Body of pancreas (tissue), 4 donors: ENCODE data around the gene GRHL1. TPM values are rescaled to one million over a fixed set of nuclear protein-coding genes. Genes with fewer than 3 reads are reported as not detected.

Experiments used
- ATAC-seq: fragments of 150-250 bp; one replicate; pipeline ENCODE4 v1.9.1; 2016
- DNase-seq, 4 donors: peaks; one replicate each; pipeline ENCODE4 v3.0.0-alpha.2; 2019
- H3K27ac ChIP-seq, 4 donors: fragments of 200-600 bp; sonication (generic); 1 replicate in 3 of 4; 2 replicates in 1 of 4; pipeline versions ENCODE4 v1.5.1 to v1.6.1; 2016 to 2019; ENCODE audit warnings: mild to moderate bottlenecking in 1 of 4, mixed read lengths in 1 of 4, moderate library complexity in 1 of 4
- H3K27me3 ChIP-seq, 2 donors: fragments of 200-600 bp; sonication (generic); one replicate each; pipeline ENCODE4 v1.6.0; 2016; ENCODE audit warnings: mild to moderate bottlenecking in 1 of 2
- H3K36me3 ChIP-seq, 2 donors: fragments of 200-600 bp; sonication (generic); replicated peaks in 1 of 2; 2 replicates each; pipeline ENCODE4 v1.5.1; 2016; ENCODE audit warnings: low read depth in 2 of 2; ENCODE audit not compliant: insufficient read depth in 1 of 2
- H3K4me1 ChIP-seq: fragments of 200-600 bp; sonication (generic); one replicate; pipeline ENCODE4 v1.6.0; 2016
- H3K4me3 ChIP-seq, 2 donors: fragments of 200-600 bp; sonication (generic); 1 replicate in 1 of 2; 2 replicates in 1 of 2; pipeline ENCODE4 v1.5.1; 2016 to 2019
- H3K9me3 ChIP-seq, 3 donors: fragments of 200-600 bp; sonication (generic); 1 replicate in 2 of 3; 2 replicates in 1 of 3; pipeline ENCODE4 v1.5.1; 2016
- POLR2A ChIP-seq, 3 donors: fragments of 450-650 bp; IDR thresholded peaks; one replicate each; pipeline ENCODE4 v1.6.1; 2016; ENCODE audit warnings: antibody characterized with exemption in 3 of 3, mild to moderate bottlenecking in 2 of 3
- WGBS, 2 donors: methylation state at CpG; one replicate each; pipeline ENCODE4 v1.1.5; 2017; 5-methylcytosine and 5-hydroxymethylcytosine counted together
- intact Hi-C: fragments of 100-400 bp; cut with DNase I; formaldehyde crosslinking; loops from one replicate; pipeline ENCODE4 v1.15.1; 2023
- total RNA-seq, 2 donors: library from RNA; depleted of rRNA; stranded (reverse); fragments of >200 nt; gene quantifications; one replicate each; pipeline ENCODE4 v1.1.0, GENCODE V29; 2016
- TF ChIP-seq, protein P1 (sequence below), 7 experiments: fragments of 450-650 bp in 4 of 7; fragments of 200-600 bp in 3 of 7; sonication (generic) in 3 of 7; IDR thresholded peaks; one replicate each; pipeline ENCODE4 v1.5.1; 2016 to 2019; ENCODE audit warnings: antibody characterized with exemption in 7 of 7

Gene GRHL1, protein sequence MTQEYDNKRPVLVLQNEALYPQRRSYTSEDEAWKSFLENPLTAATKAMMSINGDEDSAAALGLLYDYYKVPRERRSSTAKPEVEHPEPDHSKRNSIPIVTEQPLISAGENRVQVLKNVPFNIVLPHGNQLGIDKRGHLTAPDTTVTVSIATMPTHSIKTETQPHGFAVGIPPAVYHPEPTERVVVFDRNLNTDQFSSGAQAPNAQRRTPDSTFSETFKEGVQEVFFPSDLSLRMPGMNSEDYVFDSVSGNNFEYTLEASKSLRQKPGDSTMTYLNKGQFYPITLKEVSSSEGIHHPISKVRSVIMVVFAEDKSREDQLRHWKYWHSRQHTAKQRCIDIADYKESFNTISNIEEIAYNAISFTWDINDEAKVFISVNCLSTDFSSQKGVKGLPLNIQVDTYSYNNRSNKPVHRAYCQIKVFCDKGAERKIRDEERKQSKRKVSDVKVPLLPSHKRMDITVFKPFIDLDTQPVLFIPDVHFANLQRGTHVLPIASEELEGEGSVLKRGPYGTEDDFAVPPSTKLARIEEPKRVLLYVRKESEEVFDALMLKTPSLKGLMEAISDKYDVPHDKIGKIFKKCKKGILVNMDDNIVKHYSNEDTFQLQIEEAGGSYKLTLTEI
- total RNA-seq: 1 to 10 TPM; 2.0 to 4.2 TPM

DNA sequence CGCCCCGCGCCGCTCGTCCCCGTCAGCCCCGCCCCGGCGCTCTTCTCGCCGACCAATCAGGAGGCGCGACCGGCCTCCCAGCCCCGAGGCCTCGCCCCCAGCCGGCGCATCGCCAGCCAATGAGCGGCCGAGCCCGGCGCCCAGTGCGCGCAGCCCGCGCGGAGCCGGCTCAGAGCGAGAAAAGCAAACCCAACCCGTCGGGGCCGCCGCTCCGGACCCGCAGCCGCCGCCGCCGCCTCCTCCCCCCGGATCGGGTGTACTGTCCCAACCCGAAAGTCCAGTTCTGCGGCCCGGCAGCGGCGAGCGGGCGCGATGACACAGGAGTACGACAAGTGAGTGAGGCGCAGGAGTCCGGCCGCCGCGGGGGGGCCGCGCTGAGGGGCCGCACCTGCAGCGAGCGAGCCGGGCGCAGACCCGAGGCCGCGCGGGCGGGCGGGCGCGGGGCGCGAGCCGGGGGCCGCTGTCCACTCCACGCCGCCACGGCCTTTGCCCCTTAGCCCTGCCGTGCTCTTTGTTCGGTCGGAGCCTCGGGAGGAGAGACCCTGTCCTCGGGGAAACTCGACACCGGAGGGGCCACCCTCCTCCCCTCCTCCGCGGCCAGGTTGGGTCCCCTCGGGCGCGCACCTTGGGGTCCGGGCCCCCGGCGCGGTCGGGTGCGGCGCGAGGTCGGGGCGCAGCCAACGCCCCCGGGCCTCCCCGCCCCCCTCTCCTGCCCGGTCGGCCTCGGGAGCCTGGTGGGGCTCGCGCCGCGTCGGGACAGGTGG is at the start of gene GRHL1:
TSS of gene GRHL1 (plus strand) at position 172 of the 764 bp plus-strand sequence. CDS start at position 313, 141 bp downstream.
- ATAC-seq (peak; percentile 96), DNase-seq (peak; percentile 92 to 95 (median 93))
- intact Hi-C loops: no loop called here
- Histone ChIP-seq H3K27ac (peak within 1 kb of the TSS; percentile 48 to 82 (median 72)), H3K36me3 (no peaks in the 10 kb centered on the region), H3K27me3 (no peaks in the 10 kb centered on the region), H3K9me3 (no peaks in the 10 kb centered on the region), H3K4me3 (peak within 1 kb of the TSS; percentile 28 to 80), H3K4me1 (peaks cover 24% of the 10 kb centered on the region)
- TF ChIP-seq POLR2A (IDR thresholded peaks at IDR 0.05): peak; percentile 42 to 54 (median 47)
- TF ChIP-seq, protein P1, sequence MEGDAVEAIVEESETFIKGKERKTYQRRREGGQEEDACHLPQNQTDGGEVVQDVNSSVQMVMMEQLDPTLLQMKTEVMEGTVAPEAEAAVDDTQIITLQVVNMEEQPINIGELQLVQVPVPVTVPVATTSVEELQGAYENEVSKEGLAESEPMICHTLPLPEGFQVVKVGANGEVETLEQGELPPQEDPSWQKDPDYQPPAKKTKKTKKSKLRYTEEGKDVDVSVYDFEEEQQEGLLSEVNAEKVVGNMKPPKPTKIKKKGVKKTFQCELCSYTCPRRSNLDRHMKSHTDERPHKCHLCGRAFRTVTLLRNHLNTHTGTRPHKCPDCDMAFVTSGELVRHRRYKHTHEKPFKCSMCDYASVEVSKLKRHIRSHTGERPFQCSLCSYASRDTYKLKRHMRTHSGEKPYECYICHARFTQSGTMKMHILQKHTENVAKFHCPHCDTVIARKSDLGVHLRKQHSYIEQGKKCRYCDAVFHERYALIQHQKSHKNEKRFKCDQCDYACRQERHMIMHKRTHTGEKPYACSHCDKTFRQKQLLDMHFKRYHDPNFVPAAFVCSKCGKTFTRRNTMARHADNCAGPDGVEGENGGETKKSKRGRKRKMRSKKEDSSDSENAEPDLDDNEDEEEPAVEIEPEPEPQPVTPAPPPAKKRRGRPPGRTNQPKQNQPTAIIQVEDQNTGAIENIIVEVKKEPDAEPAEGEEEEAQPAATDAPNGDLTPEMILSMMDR (IDR thresholded peaks at IDR 0.05): peak in 1 of 7 experiments; percentile 6
- 0% methylated on average over 60 of the region's 111 CpGs; no CpG with 5 or more reads in 1 of the 2 donors for WGBS, 2 donors

GRCh38 chr2:9905413-9905812 is 46.1 kb upstream of the GRHL1 start:
- no peaks in the 10 kb centered on the region for H3K4me1 ChIP-seq
- WGBS, 2 donors: 35 to 37% methylated on average over 1 of the region's 1 CpG
- H3K36me3 ChIP-seq: no peaks in the 10 kb centered on the region
- H3K9me3 ChIP-seq: no peaks in the 10 kb centered on the region
- no peak for TF ChIP-seq POLR2A (IDR thresholded peaks at IDR 0.05)
- TF ChIP-seq, protein P1 (IDR thresholded peaks at IDR 0.05): no peak
- H3K27ac ChIP-seq: no peak overlapping the region
- DNase-seq: no peak
- no peak for ATAC-seq
- no peak overlapping the region for H3K4me3 ChIP-seq
- intact Hi-C loops: no loop called here
- no peaks in the 10 kb centered on the region for H3K27me3 ChIP-seq

DNA sequence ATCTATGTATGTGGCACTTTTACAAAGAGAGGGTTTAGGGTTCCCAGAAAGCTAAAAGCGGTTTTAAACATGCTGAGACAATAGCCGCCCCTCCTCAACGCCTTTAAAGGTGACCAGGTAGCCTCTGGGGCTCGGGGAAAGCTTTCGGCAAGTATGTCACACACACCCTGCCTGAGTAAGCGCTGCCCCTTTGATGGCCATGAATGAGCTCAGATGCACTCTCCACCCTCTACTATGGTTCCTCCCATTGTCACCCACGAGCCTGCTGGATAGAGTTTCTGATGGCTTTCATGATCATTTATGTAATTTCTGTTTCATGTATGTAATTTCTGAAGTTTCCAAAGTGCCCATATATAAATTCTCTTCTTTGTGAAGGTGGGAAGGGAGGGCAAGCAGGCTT is 44.1 kb upstream of the GRHL1 start:
- intact Hi-C loops: no loop called here
- Histone ChIP-seq H3K4me1 (no peaks in the 10 kb centered on the region), H3K4me3 (no peak overlapping the region), H3K9me3 (no peaks in the 10 kb centered on the region), H3K27ac (no peak overlapping the region), H3K27me3 (no peaks in the 10 kb centered on the region), H3K36me3 (no peaks in the 10 kb centered on the region)
- no peak for DNase-seq
- no peak for TF ChIP-seq POLR2A (IDR thresholded peaks at IDR 0.05)
- TF ChIP-seq, protein P1 (IDR thresholded peaks at IDR 0.05): no peak
- no peak for ATAC-seq
- 92 to 97% methylated on average over 7 of the region's 7 CpGs for WGBS, 2 donors

DNA sequence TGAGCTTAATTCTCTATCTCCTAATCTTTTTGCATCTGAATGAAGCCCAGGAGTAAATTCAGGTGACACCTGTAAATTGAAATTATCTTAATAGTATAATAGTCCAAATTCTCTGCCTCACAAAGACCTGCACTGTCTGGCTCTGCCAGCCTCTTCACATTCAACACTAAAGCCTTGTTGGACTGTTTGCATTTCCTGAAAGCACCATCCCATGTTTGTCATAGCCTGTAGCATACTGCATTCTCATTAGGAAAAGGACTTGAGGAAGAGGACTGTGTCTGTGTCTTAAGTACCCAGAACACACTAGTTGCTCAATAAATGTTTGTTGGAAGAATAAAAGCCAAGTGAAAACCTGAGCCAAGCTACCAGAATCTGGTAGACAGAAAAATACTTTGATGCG is 42.9 kb upstream of the GRHL1 start:
- Histone ChIP-seq H3K36me3 (no peaks in the 10 kb centered on the region), H3K4me3 (no peak overlapping the region), H3K9me3 (no peaks in the 10 kb centered on the region), H3K27me3 (no peaks in the 10 kb centered on the region), H3K27ac (no peak overlapping the region), H3K4me1 (no peaks in the 10 kb centered on the region)
- TF ChIP-seq POLR2A (IDR thresholded peaks at IDR 0.05): no peak
- TF ChIP-seq, protein P1 (IDR thresholded peaks at IDR 0.05): no peak
- ATAC-seq (no peak), DNase-seq (no peak)
- 93 to 100% methylated on average over 1 of the region's 1 CpG for WGBS, 2 donors
- intact Hi-C loops: no loop called here
